ENCODE data around the gene CCDC34. TPM values are rescaled to one million over a fixed set of nuclear protein-coding genes. Genes with fewer than 3 reads are reported as not detected.

The CCDC34 gene
- total RNA-seq (2022; extraction: Qiagen RNA extraction): 23.6 to 30.0 TPM (median 26.1 TPM) in 5 replicates

GRCh38 chr11:27362749-27363575 is at the start of gene CCDC34:
Gene CCDC34 (minus strand): TSS chr11:27363215. CDS start chr11:27363194, 21 bp downstream.

Other genes starting within 250 kb of the CCDC34 start
- gene LGR4, start 109.6 kb upstream of the CCDC34 start, total RNA-seq (2022; extraction: Qiagen RNA extraction): 29.5 to 45.5 TPM (median 37.1 TPM) in 5 replicates
- gene LIN7C, start 143.6 kb upstream of the CCDC34 start, total RNA-seq (2022; extraction: Qiagen RNA extraction): 4.8 to 9.5 TPM (median 5.9 TPM) in 5 replicates

Data from A549 treated with Hydrocortisone at 1 μM for 4 hours (cell line).